ENCODE results near the gene RNF212.

RNF212 gene

GRCh38 chr4:1061760-1062159 lies 51.6 kb downstream of the RNF212 start:
- Histone ChIP-seq H4K20me1 (ENCODE audit: insufficient read depth, low read length) (no peaks in the 10 kb centered on the region), H3K27me3 (ENCODE audit: low read depth, low read length) (peaks cover 27% of the 10 kb centered on the region), H2AFZ (ENCODE audit: low read depth, low read length) (no peak overlapping the region), H3K27ac (ENCODE audit: low read length) (no peak overlapping the region), H3K4me3 (ENCODE audit: low read length) (no peak overlapping the region), H3K79me2 (ENCODE audit: low read length) (no peaks in the 10 kb centered on the region), H3K9me3 (ENCODE audit: insufficient read depth, low read length) (no peaks in the 10 kb centered on the region), H3K4me1 (ENCODE audit: low read length) (no peaks in the 10 kb centered on the region), H3K9ac (ENCODE audit: low read length) (no peak overlapping the region), H3K4me2 (ENCODE audit: low read length) (no peak overlapping the region), H3K36me3 (replicated peaks; ENCODE audit: low read depth, low read length) (no peaks in the 10 kb centered on the region)
- no peak for TF ChIP-seq EZH2phosphoT487 (IDR thresholded peaks at IDR 0.05; ENCODE audit: low read depth)
- TF ChIP-seq, protein P1, sequence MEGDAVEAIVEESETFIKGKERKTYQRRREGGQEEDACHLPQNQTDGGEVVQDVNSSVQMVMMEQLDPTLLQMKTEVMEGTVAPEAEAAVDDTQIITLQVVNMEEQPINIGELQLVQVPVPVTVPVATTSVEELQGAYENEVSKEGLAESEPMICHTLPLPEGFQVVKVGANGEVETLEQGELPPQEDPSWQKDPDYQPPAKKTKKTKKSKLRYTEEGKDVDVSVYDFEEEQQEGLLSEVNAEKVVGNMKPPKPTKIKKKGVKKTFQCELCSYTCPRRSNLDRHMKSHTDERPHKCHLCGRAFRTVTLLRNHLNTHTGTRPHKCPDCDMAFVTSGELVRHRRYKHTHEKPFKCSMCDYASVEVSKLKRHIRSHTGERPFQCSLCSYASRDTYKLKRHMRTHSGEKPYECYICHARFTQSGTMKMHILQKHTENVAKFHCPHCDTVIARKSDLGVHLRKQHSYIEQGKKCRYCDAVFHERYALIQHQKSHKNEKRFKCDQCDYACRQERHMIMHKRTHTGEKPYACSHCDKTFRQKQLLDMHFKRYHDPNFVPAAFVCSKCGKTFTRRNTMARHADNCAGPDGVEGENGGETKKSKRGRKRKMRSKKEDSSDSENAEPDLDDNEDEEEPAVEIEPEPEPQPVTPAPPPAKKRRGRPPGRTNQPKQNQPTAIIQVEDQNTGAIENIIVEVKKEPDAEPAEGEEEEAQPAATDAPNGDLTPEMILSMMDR (IDR thresholded peaks at IDR 0.05; ENCODE audit: low read depth, low read length) = no peak

DNA sequence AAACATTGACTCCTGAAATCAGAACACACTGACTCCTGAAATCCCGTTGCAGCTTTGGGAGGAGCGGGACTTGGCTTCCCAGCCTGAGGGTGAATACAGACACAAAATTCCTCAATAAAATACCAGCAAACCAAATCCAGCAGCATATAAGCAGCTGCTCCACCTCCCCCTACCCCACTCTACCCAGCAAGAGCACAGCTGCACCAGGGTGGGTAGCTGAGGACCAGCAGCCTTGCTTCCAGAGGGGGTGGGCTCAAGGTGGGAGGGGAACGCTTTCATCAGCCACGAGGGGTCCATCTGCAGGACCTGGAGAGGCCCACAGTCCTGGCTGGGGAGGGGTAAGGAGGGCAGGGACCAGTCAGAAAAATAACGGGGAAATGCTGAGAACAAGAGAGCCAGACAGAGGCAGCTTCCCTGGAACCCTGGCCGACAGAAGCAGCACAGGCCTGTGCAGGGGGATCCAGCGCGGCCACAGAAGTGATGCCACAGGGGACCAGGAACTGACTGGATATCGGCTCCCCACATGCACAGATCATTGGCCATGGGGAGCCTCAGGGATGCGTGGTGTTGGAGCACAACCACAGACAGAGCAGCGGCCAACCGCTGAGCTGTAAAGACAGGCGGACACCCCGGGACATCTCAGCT lies 52.2 kb downstream of the RNF212 start:
- no peak overlapping the region for H3K9ac ChIP-seq (ENCODE audit: low read length)
- H3K4me3 ChIP-seq (ENCODE audit: low read length) = no peak overlapping the region
- TF ChIP-seq, protein P1 (IDR thresholded peaks at IDR 0.05; ENCODE audit: low read depth, low read length) = no peak
- TF ChIP-seq EZH2phosphoT487 (IDR thresholded peaks at IDR 0.05; ENCODE audit: low read depth) = no peak
- H3K4me2 ChIP-seq (ENCODE audit: low read length) = no peak overlapping the region
- no peaks in the 10 kb centered on the region for H4K20me1 ChIP-seq (ENCODE audit: insufficient read depth, low read length)
- H3K4me1 ChIP-seq (ENCODE audit: low read length) = 0 out of 2 replicates have a peak, but pooled peaks cover 1% of the 10 kb centered on the region
- peaks cover 27% of the 10 kb centered on the region for H3K27me3 ChIP-seq (ENCODE audit: low read depth, low read length)
- H3K27ac ChIP-seq (ENCODE audit: low read length) = no peak overlapping the region
- no peak overlapping the region for H2AFZ ChIP-seq (ENCODE audit: low read depth, low read length)
- H3K36me3 ChIP-seq (replicated peaks; ENCODE audit: low read depth, low read length) = no peaks in the 10 kb centered on the region
- no peaks in the 10 kb centered on the region for H3K9me3 ChIP-seq (ENCODE audit: insufficient read depth, low read length)
- H3K79me2 ChIP-seq (ENCODE audit: low read length) = no peaks in the 10 kb centered on the region

GRCh38 chr4:1060621-1061020 lies 52.7 kb downstream of the RNF212 start:
- Histone ChIP-seq H3K9me3 (ENCODE audit: insufficient read depth, low read length) (no peaks in the 10 kb centered on the region), H3K9ac (ENCODE audit: low read length) (no peak overlapping the region), H3K79me2 (ENCODE audit: low read length) (no peaks in the 10 kb centered on the region), H3K4me3 (ENCODE audit: low read length) (no peak overlapping the region), H3K27ac (ENCODE audit: low read length) (no peak overlapping the region), H3K27me3 (ENCODE audit: low read depth, low read length) (peaks cover 27% of the 10 kb centered on the region), H3K36me3 (replicated peaks; ENCODE audit: low read depth, low read length) (no peaks in the 10 kb centered on the region), H2AFZ (ENCODE audit: low read depth, low read length) (no peak overlapping the region), H3K4me2 (ENCODE audit: low read length) (no peak overlapping the region), H4K20me1 (ENCODE audit: insufficient read depth, low read length) (no peaks in the 10 kb centered on the region), H3K4me1 (ENCODE audit: low read length) (0 out of 2 replicates have a peak, but pooled peaks cover 3% of the 10 kb centered on the region)
- TF ChIP-seq, protein P1 (IDR thresholded peaks at IDR 0.05; ENCODE audit: low read depth, low read length) = no peak
- TF ChIP-seq EZH2phosphoT487 (IDR thresholded peaks at IDR 0.05; ENCODE audit: low read depth) = no peak

DNA sequence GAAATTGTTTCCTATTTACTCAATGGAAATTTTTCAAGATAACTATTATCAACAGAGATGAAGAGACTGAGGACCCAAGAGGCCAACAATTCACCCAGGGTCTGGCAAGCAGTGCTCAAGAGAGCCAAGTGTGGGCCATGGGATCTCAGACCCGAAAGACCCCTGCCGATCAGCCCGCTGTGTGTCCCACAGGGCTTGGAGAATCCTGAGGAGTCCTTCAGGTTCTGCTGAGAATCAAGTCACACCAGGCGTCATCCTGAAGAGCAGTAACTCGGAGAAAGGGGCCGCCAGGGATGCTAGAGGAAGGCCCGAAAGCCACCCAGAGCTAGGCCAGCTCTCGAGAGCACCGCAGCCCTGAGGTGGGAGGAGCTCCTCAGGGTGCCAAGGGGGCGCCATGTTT lies 53.2 kb downstream of the RNF212 start:
- no peaks in the 10 kb centered on the region for H4K20me1 ChIP-seq (ENCODE audit: insufficient read depth, low read length)
- H3K27me3 ChIP-seq (ENCODE audit: low read depth, low read length) = peaks cover 27% of the 10 kb centered on the region
- H3K4me3 ChIP-seq (ENCODE audit: low read length) = no peak overlapping the region
- no peak overlapping the region for H3K4me2 ChIP-seq (ENCODE audit: low read length)
- TF ChIP-seq, protein P1 (IDR thresholded peaks at IDR 0.05; ENCODE audit: low read depth, low read length) = no peak
- no peak for TF ChIP-seq EZH2phosphoT487 (IDR thresholded peaks at IDR 0.05; ENCODE audit: low read depth)
- no peak overlapping the region for H2AFZ ChIP-seq (ENCODE audit: low read depth, low read length)
- H3K9ac ChIP-seq (ENCODE audit: low read length) = no peak overlapping the region
- no peaks in the 10 kb centered on the region for H3K9me3 ChIP-seq (ENCODE audit: insufficient read depth, low read length)
- no peaks in the 10 kb centered on the region for H3K36me3 ChIP-seq (replicated peaks; ENCODE audit: low read depth, low read length)
- 0 out of 2 replicates have a peak, but pooled peaks cover 3% of the 10 kb centered on the region for H3K4me1 ChIP-seq (ENCODE audit: low read length)
- H3K27ac ChIP-seq (ENCODE audit: low read length) = no peak overlapping the region
- H3K79me2 ChIP-seq (ENCODE audit: low read length) = no peaks in the 10 kb centered on the region

All from OCI-LY3 (cell line).